Measurements from ENCODE around the gene ST3GAL2. TPM values are rescaled to one million over a fixed set of nuclear protein-coding genes. Genes with fewer than 3 reads are reported as not detected.

Gene ST3GAL2
- total and polyA plus RNA-seq, 2 experiments from 2014 or later, result 46.1 to 115 TPM

DNA sequence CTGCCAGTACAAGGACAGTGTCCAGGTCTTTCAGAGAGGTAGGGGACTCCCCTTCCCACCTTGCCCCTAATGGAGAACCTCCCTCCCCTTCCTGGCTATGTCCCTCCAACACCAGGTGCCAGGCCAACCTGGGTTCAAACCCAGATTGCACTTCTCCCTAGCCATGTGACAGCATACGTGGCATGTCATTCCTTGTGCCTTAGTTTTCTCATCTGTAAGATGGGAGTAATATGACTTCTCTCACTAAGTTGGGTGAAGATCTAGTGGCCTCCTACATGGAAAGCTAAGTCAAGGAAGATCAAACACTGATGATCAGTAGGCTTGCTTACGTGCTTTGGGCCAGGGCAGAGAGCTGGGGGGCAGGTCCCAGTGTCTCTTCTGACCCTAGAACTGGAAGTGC is 24.3 kb upstream of the ST3GAL2 start:
- no peaks in the 10 kb centered on the region for H3K9me3 ChIP-seq (ENCODE audit: low read depth)
- no peak for DNase-seq (ENCODE audit: low read depth in 1 of 2, low spot score in 1 of 2)
- H3K36me3 ChIP-seq, result peaks cover 3% of the 10 kb centered on the region
- H3K4me3 ChIP-seq, result no peak overlapping the region
- no peaks in the 10 kb centered on the region for H3K4me1 ChIP-seq (ENCODE audit: low read depth)
- no peak for TF ChIP-seq CTCF (IDR thresholded peaks at IDR 0.05; ENCODE audit: low read depth, low read length)
- no peaks in the 10 kb centered on the region for H3K27me3 ChIP-seq
- no peak overlapping the region for H3K27ac ChIP-seq

GRCh38 chr16:70460737-70461261 is 21.9 kb upstream of the ST3GAL2 start:
- H3K4me1 ChIP-seq (ENCODE audit: low read depth), result no peaks in the 10 kb centered on the region
- no peaks in the 10 kb centered on the region for H3K27me3 ChIP-seq
- peaks cover 3% of the 10 kb centered on the region for H3K36me3 ChIP-seq
- H3K4me3 ChIP-seq, result no peak overlapping the region
- peak overlapping the region; percentile 14 for H3K27ac ChIP-seq
- no peaks in the 10 kb centered on the region for H3K9me3 ChIP-seq (ENCODE audit: low read depth)
- peak; percentile 23 to 29 for DNase-seq (ENCODE audit: low read depth in 1 of 2, low spot score in 1 of 2)
- no peak for TF ChIP-seq CTCF (IDR thresholded peaks at IDR 0.05; ENCODE audit: low read depth, low read length)

DNA sequence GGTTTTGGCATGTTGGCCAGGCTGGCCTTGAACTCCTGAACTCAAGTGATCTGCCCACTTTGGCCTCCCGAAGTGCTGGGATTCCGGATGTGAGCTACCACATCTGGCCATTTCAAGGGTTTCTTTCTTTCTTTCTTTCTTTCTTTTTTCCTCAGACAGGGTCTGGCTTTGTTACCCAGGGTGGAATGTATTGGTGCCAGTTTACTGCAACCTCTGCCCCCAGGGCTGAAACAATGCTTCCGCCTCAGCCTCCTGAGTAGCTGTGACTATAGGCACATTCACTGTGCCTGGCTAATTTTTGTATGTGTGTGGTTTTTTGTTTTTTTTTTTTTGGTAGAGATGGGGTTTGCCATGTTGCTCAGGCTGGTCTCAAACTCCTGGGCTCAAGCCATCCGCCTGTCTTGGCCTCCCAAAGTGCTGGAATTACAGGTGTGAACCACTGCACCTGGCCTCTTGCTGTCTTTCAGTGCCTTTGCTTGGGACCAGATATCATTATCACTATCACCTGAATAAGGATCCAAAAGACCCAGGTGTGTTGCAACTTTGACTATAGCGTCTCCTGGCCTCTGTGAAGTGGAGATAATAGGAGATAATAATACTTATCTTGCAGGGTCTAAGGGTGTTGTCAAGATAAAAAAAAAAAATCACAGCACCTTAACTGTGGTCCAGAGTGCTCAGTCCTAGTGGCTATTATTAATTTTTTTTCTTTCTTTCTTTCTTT is 18.7 kb upstream of the ST3GAL2 start:
- Histone ChIP-seq H3K27ac (no peak overlapping the region), H3K36me3 (no peaks in the 10 kb centered on the region), H3K4me3 (no peak overlapping the region), H3K4me1 (ENCODE audit: low read depth) (peaks cover 8% of the 10 kb centered on the region), H3K27me3 (no peaks in the 10 kb centered on the region), H3K9me3 (ENCODE audit: low read depth) (no peaks in the 10 kb centered on the region)
- no peak for TF ChIP-seq CTCF (IDR thresholded peaks at IDR 0.05; ENCODE audit: low read depth, low read length)
- no peak for DNase-seq (ENCODE audit: low read depth in 1 of 2, low spot score in 1 of 2)

DNA sequence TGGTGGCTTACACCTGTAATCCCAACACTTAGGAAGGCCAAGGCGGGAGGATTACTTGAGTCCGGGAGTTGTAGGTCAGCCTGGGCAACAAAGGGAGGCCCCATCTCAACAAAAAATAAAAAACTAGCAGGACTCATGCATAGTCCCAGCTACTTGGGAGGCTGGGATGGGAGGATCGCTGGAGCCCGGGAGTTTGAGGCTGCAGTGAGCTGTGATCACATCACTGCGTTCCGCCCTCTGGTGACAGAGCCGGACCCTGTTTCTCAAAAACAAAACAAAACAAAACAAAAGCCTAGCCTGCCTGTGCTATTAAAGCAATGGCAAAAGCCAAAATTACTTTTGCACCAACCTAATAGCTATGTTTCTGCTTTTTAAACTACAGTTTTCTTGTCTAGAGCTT is 17.0 kb upstream of the ST3GAL2 start:
- Histone ChIP-seq H3K36me3 (no peaks in the 10 kb centered on the region), H3K27me3 (no peaks in the 10 kb centered on the region), H3K27ac (no peak overlapping the region), H3K4me1 (ENCODE audit: low read depth) (peaks cover 8% of the 10 kb centered on the region), H3K9me3 (ENCODE audit: low read depth) (no peaks in the 10 kb centered on the region), H3K4me3 (no peak overlapping the region)
- TF ChIP-seq CTCF (IDR thresholded peaks at IDR 0.05; ENCODE audit: low read depth, low read length), result no peak
- DNase-seq (ENCODE audit: low read depth in 1 of 2, low spot score in 1 of 2), result no peak

DNA sequence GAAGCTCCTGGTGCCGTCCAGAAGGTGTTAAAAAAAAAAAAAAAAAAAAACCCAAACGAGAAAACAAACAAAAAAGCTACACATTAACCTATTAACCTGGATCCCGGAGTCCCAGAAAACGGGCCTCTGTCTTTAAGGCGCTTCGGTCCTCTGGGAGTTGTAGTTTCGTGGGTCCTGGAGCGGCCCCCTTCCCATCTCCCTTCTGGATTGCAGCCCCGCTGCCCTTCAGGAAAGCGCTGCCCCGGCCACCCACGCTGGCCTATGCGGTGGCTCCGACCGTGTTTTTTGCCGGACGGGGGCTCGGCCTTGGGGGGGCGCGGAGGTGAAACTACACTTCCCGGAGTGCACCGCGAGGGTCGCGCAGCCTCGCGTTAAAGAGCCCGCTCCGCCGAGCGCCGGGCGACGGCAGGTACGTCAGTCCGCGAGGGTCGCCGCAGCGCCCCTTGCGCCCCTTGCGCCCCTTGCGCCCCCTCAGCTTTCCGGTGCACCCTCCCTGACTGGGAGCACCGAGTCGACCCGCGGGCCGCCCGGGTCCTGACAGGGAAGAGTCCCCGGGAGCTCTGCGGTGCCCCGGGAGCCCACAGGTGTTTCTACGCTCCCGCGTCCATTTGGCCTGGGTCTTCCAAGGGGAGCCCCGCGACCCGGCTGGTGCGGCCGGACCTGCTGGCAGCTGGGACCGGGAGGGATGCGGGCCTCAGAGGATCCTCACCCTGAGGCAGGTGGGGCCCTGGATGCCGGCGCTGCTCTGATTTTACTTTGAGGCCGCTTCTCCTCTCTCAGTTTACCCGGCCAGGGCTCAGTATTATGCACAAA is 15.5 kb upstream of the ST3GAL2 start, which contains the start of gene FCSK:
TSS of gene FCSK (plus strand) at position 374 of the 813 bp plus-strand sequence. CDS start 8,596 bp downstream, outside the sequence.
- peak within 1 kb of the TSS; percentile 54 for H3K4me3 ChIP-seq
- peak within 1 kb of the TSS; percentile 100 for H3K27ac ChIP-seq
- TF ChIP-seq CTCF (IDR thresholded peaks at IDR 0.05; ENCODE audit: low read depth, low read length), result no peak
- peak; percentile 72 to 88 for DNase-seq (ENCODE audit: low read depth in 1 of 2, low spot score in 1 of 2)
- H3K4me1 ChIP-seq (ENCODE audit: low read depth), result peaks cover 8% of the 10 kb centered on the region
- H3K9me3 ChIP-seq (ENCODE audit: low read depth), result no peaks in the 10 kb centered on the region
- H3K36me3 ChIP-seq, result no peaks in the 10 kb centered on the region
- H3K27me3 ChIP-seq, result no peaks in the 10 kb centered on the region
